Measurements from ENCODE around the gene PIWIL4. TPM values are rescaled to one million over a fixed set of nuclear protein-coding genes. Genes with fewer than 3 reads are reported as not detected.

PIWIL4 gene
- total RNA-seq, 1 experiment from 2014 or later = not detected

GRCh38 chr11:94657629-94658028 lies 90.5 kb downstream of the PIWIL4 start:
- Histone ChIP-seq H4K5ac (ENCODE audit: insufficient read length, low read depth, low read length) (no peak overlapping the region), H3K27me3 (ENCODE audit: insufficient read depth, low read length) (no peaks in the 10 kb centered on the region), H3K9me3 (ENCODE audit: control insufficient read depth, low read depth, low read length) (no peaks in the 10 kb centered on the region), H2BK15ac (ENCODE audit: low read depth, low read length) (no peak overlapping the region), H3K56ac (ENCODE audit: insufficient read length, low read depth, low read length) (no peak overlapping the region), H3K9ac (ENCODE audit: extremely low read depth, insufficient read length, low read length) (peak overlapping the region; percentile 5), H3K18ac (ENCODE audit: insufficient read length, low read depth, low read length) (peak overlapping the region; percentile 8), H3T11ph (ENCODE audit: low read length) (no peak overlapping the region), H4K91ac (ENCODE audit: insufficient read length, low read depth, low read length) (no peak overlapping the region), H3K23me2 (ENCODE audit: insufficient read length, low read depth, low read length, poor library complexity, severe bottlenecking) (no peaks in the 10 kb centered on the region), H3K27ac (ENCODE audit: insufficient read length, low read depth, low read length) (peak overlapping the region; percentile 87), H3K4ac (ENCODE audit: low read depth, low read length) (no peak overlapping the region), H3K4me2 (ENCODE audit: insufficient read depth, insufficient read length, low read length) (no peak overlapping the region), H2AFZ (ENCODE audit: low read length) (no peak overlapping the region), H3K23ac (ENCODE audit: insufficient read length, low read depth, low read length) (no peak overlapping the region), H2BK12ac (ENCODE audit: insufficient read length, low read depth, low read length) (no peak overlapping the region), H4K20me1 (ENCODE audit: control insufficient read depth, insufficient read depth, insufficient read length) (no peaks in the 10 kb centered on the region), H3K79me2 (ENCODE audit: insufficient read depth, low read length) (peaks cover 5% of the 10 kb centered on the region; the same call in 1 of the 2 replicates), H2BK20ac (ENCODE audit: low read depth, low read length, poor library complexity, severe bottlenecking) (no peak overlapping the region), H3K14ac (ENCODE audit: insufficient read depth, low read length) (peak overlapping the region; percentile 50; the same call in 1 of the 2 replicates), H2BK120ac (ENCODE audit: low read depth, low read length, poor library complexity, severe bottlenecking) (no peak overlapping the region), H3K4me1 (ENCODE audit: insufficient read depth, low read length) (peaks cover 14% of the 10 kb centered on the region; the same call in 1 of the 2 replicates), H2AK5ac (ENCODE audit: insufficient read length, low read length) (peak overlapping the region; percentile 52), H3K79me1 (ENCODE audit: insufficient read depth, low read depth, low read length, poor library complexity, severe bottlenecking) (no peaks in the 10 kb centered on the region), H4K8ac (replicated peaks; ENCODE audit: insufficient read length, low read depth, low read length) (no peak overlapping the region), H2BK5ac (ENCODE audit: insufficient read length, low read length) (no peak overlapping the region)
- Mint-ChIP-seq H3K27ac (peak overlapping the region in 2 of 3 experiments; percentile 84 to 91; a peak in 4 of 7 replicates), H3K9me3 (peaks cover 0 to 4% of the 10 kb centered on the region in 2 experiments; a peak in 3 of 5 replicates), H3K36me3 (ENCODE audit: insufficient read depth in 1 of 3, low read depth in 3 of 3) (peaks cover 11 to 62% (median 39%) of the 10 kb centered on the region in 3 experiments; a peak in 6 of 7 replicates), H3K4me3 (no peak overlapping the region), H3K27me3 (ENCODE audit: low read depth) (no peaks in the 10 kb centered on the region), H3K4me1 (peaks cover 43 to 73% of the 10 kb centered on the region in 2 experiments)
- peak; percentile 26 for DNase-seq
- TF ChIP-seq CTCF (conservative IDR thresholded peaks at IDR 0.05) = no peak
- WGBS (ENCODE audit: extremely low coverage, insufficient read length, low lambda C conversion rate) = no CpG with 5 or more reads among the region's 3 CpGs
